GM12801 (cell line): ENCODE measurements around the gene COG5.

ENCODE experiments used
- CTCF ChIP-seq: IDR thresholded peaks from one replicate; pipeline ENCODE4 v1.5.1; 2011; ENCODE audit warnings: control low read depth; ENCODE audit not compliant: insufficient read length; ENCODE audit errors: extremely low read depth

The COG5 gene

GRCh38 chr7:107555893-107556292 lies 7.8 kb downstream of the COG5 start:
- no peak for TF ChIP-seq CTCF

- no peak for TF ChIP-seq CTCF
Measured at GRCh38 chr7:107551936-107552335, 11.8 kb downstream of the COG5 start.

- no peak for TF ChIP-seq CTCF
Measured at GRCh38 chr7:107544848-107545591, 18.7 kb downstream of the COG5 start.

- no peak for TF ChIP-seq CTCF
Measured at GRCh38 chr7:107543338-107543993, 20.3 kb downstream of the COG5 start.

- no peak for TF ChIP-seq CTCF
Measured at GRCh38 chr7:107538001-107538400, 25.7 kb downstream of the COG5 start.

GRCh38 chr7:107534139-107534538 lies 29.6 kb downstream of the COG5 start:
- TF ChIP-seq CTCF: no peak

GRCh38 chr7:107530751-107531150 lies 33.0 kb downstream of the COG5 start:
- no peak for TF ChIP-seq CTCF
